ENCODE results near the gene F3. TPM values are rescaled to one million over a fixed set of nuclear protein-coding genes. Genes with fewer than 3 reads are reported as not detected.
"Not testable (repeated sequence)": the region's sequence is repeated elsewhere in the genome, so short reads cannot be mapped to it uniquely, and the experiment has no call there.

Gene F3
- total and polyA plus RNA-seq, 5 experiments from 2014 or later: not detected

DNA sequence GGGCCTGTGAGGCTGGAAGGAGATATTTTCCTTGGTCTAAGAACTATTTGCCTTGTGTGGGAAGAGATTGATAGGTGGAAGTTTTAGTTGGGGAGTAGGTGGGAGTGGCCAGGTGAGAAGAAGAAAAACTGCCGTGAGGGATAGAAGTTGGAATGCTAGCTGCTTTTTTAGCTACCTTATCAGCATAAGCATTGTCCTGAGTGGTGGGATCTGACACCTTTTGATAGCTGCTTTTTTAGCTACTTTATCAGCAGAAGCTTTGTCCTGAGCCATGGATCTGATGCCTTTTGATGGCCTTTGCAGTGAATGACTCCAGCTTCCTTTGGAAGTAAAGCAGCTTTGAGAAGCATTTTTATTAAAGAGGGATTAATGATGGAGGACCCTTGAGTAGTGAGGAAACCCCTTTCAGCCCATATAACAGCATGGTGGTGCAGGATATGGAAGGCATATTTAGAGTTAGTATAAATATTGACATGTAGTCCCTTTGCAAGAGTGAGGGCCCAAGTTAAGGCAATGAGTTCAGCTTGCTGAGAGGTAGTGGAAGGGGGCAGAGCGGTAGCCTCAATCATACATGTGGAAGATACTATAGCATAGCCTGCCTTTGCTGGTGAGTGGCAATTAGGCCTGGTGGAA lies 26.5 kb upstream of the F3 start:
- Mint-ChIP-seq H3K27me3 (peaks cover 0 to 15% (median 0%) of the 10 kb centered on the region in 5 donors), H3K9me3 (peaks cover 0 to 27% (median 14%) of the 10 kb centered on the region in 9 donors)
- H3K4me3 Mint-ChIP-seq, H3K4me1 Mint-ChIP-seq, H3K27ac Mint-ChIP-seq, ATAC-seq, H3K36me3 Mint-ChIP-seq, POLR2A ChIA-PET, DNase-seq: not testable (repeated sequence)

DNA sequence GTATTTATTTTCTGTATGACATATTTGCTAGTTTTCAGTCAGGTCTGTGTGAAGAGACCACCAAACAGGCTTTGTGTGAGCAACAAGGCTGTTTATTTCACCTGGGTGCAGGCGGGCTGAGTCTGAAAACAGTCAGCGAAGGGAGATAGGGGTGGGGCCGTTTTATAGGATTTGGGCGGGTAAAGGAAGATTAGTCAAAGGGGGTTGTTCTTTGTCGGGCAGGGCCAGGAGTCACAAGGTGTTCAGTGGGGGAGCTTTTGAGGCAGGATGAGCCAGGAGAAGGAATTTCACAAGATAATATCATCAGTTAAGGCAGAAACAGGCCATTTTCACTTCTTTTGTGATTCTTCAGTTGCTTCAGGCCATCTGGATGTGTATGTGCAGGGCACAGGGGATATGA lies 24.9 kb upstream of the F3 start:
- Mint-ChIP-seq H3K27me3 (peaks cover 0 to 12% (median under 1%) of the 10 kb centered on the region in 5 donors), H3K9me3 (peaks cover 0 to 12% (median 3%) of the 10 kb centered on the region in 9 donors)
- H3K36me3 Mint-ChIP-seq, ATAC-seq, H3K4me3 Mint-ChIP-seq, DNase-seq, H3K27ac Mint-ChIP-seq, H3K4me1 Mint-ChIP-seq, POLR2A ChIA-PET: not testable (repeated sequence)

DNA sequence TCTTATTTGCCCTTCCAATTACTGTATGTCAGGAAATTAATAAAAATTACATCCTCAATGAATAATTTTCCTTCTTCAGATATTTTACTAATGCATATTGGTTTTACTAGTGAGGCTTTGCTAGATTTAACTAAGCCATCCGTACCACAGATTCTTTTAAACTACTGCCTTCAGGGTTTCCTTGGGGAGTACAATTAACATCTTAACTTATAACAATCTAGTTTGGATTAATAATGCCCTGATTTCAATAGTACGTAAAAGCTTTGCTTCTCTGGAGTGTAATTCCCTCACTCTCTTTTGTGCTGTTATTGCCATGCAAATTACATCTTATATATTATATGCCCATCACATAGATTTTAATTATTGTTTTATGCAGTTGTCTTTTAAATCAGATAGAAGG lies 24.3 kb upstream of the F3 start:
- no peak for DNase-seq
- POLR2A ChIA-PET: no interaction called here
- Mint-ChIP-seq H3K4me1 (no peaks in the 10 kb centered on the region), H3K36me3 (peaks cover 0 to 4% (median 0%) of the 10 kb centered on the region in 3 donors), H3K9me3 (peaks cover 0 to 9% (median under 1%) of the 10 kb centered on the region in 9 donors), H3K27ac (no peak overlapping the region), H3K27me3 (peaks cover 0 to 10% (median 2%) of the 10 kb centered on the region in 5 donors), H3K4me3 (no peak overlapping the region)
- no peak for ATAC-seq

DNA sequence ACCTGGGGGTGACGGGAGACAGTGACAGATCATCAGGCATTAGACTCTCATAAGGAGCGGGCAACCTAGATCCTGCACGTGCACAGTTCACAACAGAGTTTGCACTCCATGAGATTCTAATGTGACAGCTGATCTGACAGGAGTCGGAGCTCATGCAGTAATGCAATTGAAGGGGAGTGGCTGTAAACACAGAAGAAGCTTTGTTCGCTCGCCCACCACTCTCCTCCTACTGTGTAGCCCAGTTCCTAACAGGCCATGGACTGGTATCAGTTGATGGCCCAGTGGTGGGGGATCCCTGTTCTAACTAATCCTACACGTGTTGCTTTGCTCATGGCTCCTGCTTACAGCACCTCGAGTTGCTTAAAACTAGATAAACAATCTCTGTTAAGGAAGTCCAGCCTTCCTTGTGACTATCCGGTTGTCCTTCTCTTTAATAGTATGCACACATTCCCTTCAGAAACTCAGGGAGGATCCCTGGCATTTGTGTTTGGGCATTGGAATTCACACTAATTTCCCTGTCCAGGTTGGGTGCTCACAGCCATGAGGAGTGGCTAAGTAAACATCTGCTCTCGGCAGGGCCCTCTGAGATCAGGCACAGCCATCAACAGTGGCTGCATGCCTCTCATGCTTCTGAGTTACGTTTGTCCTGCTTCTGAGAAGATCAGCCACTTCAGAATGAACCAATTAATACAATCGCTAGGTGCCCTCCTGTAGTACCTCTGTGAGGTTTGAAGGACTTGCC lies 21.1 kb upstream of the F3 start:
- H3K9me3 Mint-ChIP-seq: peaks cover 0 to 7% (median 0%) of the 10 kb centered on the region in 9 donors
- ATAC-seq: no peak
- H3K4me3 Mint-ChIP-seq: no peak overlapping the region

DNA sequence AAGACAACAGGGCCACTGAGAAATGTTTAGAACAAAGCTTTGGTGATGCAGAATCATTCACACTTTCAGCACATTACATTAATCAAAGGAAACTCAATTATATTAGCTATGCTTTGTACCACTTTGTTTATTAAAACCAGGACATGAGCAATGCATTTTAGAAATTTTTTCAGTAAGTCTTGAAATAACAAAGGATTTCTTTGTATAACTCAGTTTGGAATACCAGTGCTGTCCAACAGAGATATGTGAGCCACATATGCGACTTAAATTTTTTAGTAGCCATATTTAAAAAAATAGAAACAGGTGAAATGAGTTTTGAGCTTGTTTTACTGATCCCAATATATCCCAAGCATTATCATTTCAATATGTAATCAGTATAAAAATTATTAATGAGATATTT lies 18.8 kb upstream of the F3 start:
- ATAC-seq: no peak
- Mint-ChIP-seq H3K4me1 (no peaks in the 10 kb centered on the region), H3K36me3 (no peaks in the 10 kb centered on the region), H3K27me3 (peaks cover 0 to 9% (median 4%) of the 10 kb centered on the region in 5 donors), H3K4me3 (no peak overlapping the region), H3K9me3 (peaks cover 0 to 7% (median 0%) of the 10 kb centered on the region in 9 donors), H3K27ac (no peak overlapping the region)
- no peak for DNase-seq
- POLR2A ChIA-PET: no interaction called here

More for the DNA sequence above, 21.1 kb upstream of the F3 start:
- H3K36me3 Mint-ChIP-seq: no peaks in the 10 kb centered on the region
- H3K27me3 Mint-ChIP-seq: peaks cover 0 to 10% (median 2%) of the 10 kb centered on the region in 5 donors
- peak overlapping the region in 1 of 10 donors; percentile 0 for H3K27ac Mint-ChIP-seq
- H3K4me1 Mint-ChIP-seq: no peaks in the 10 kb centered on the region
- no peak for DNase-seq
- POLR2A ChIA-PET: no interaction called here

DNA sequence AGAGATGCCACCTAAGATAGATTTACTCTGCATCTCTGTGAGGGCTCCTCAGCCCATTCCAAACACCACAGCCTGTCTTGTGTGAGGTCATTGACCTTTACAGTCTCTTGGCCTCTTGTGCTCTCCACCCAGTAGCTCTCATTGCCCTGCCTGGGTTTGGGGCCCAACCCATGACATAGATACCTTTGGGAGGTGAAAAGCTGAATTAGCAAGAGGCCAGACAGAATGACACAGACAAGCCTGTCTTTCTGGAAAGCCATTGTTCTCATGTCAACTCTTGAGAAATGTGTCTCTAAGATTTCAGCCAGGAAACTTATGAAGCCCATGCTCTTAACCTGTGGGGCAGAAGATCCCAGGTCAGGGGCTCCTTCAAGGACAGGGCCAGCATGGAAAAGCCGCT lies 18.4 kb upstream of the F3 start:
- H3K27me3 Mint-ChIP-seq: peaks cover 0 to 11% (median 6%) of the 10 kb centered on the region in 5 donors
- no peak for DNase-seq
- H3K4me1 Mint-ChIP-seq: no peaks in the 10 kb centered on the region
- H3K27ac Mint-ChIP-seq: no peak overlapping the region
- ATAC-seq: no peak
- H3K9me3 Mint-ChIP-seq: peaks cover 0 to 7% (median 0%) of the 10 kb centered on the region in 9 donors
- no peaks in the 10 kb centered on the region for H3K36me3 Mint-ChIP-seq
- POLR2A ChIA-PET: no interaction called here
- H3K4me3 Mint-ChIP-seq: no peak overlapping the region

DNA sequence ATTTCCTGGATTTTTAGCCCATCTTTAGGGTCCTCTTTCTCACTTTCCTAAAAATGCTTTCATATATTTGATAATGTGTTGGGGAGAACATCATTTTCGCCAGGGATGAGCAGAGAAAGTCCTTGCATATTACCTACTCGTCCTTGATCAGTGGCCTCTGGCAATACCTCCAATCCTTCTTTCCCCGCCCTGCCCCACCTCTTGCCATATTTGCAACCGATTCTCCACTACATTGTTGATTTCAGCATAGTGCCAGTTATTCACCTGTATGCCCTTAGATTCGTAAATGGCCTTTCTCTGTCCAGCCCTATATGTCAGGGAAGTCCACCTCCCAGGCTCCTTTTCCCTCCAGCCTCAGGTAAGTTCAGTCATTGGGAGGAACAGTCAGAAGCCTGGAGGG lies 13.5 kb upstream of the F3 start:
- Mint-ChIP-seq H3K36me3 (no peaks in the 10 kb centered on the region), H3K4me3 (no peak overlapping the region), H3K9me3 (peaks cover 0 to 3% (median 0%) of the 10 kb centered on the region in 9 donors), H3K27me3 (peaks cover 2 to 15% (median 8%) of the 10 kb centered on the region in 5 donors), H3K27ac (no peak overlapping the region), H3K4me1 (no peaks in the 10 kb centered on the region)
- ATAC-seq: no peak
- POLR2A ChIA-PET: no interaction called here
- DNase-seq: no peak

DNA sequence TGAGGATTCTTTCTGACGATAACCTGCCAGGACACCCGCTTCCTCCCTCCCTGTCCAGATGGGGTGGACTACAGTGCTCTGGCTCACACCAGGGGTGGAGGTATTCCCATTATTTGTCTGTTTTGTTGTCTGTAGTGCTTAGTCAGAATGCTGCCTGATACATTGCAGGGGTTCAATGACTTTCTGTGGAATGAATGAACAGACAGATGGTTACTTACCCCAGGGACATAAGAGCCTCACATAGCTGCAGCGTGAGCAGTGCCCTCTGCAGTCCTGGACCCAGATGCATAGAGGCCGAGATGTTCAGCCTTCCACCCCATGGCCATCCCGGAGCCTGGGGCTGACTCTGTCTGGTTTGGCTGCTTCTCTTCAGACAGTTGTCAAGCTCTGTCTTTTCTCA lies 13.0 kb upstream of the F3 start:
- H3K4me3 Mint-ChIP-seq: no peak overlapping the region
- ATAC-seq (no peak), DNase-seq (no peak)
- no peak overlapping the region for H3K27ac Mint-ChIP-seq
- H3K36me3 Mint-ChIP-seq: no peaks in the 10 kb centered on the region
- H3K4me1 Mint-ChIP-seq: no peaks in the 10 kb centered on the region
- H3K27me3 Mint-ChIP-seq: peaks cover 4 to 20% (median 10%) of the 10 kb centered on the region in 5 donors
- H3K9me3 Mint-ChIP-seq: peaks cover 0 to 3% (median 0%) of the 10 kb centered on the region in 9 donors
- POLR2A ChIA-PET: no interaction called here

DNA sequence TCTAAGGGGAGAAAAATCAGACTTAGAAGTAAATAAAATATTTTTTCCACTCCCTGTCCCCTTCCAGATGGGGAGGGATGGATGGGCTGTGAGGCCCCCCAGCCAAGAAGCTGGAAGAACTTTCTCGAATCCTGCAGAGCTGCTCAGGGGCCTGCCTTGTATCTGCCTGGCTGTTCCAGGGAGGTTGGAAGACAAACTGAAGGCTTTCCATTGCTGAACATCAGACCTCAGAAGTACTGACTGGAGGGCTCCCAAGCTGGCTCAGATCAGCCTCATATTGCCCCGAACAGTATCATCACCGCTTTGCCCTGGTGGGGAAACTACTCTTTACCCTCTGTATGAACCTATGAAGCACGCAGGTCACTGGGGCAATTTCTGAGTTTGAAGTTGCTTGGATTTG lies 12.4 kb upstream of the F3 start:
- Mint-ChIP-seq H3K9me3 (peaks cover 0 to 3% (median 0%) of the 10 kb centered on the region in 9 donors), H3K27me3 (peaks cover 4 to 22% (median 10%) of the 10 kb centered on the region in 5 donors), H3K27ac (no peak overlapping the region), H3K36me3 (no peaks in the 10 kb centered on the region), H3K4me1 (no peaks in the 10 kb centered on the region), H3K4me3 (no peak overlapping the region)
- POLR2A ChIA-PET: no interaction called here
- ATAC-seq (no peak), DNase-seq (no peak)

DNA sequence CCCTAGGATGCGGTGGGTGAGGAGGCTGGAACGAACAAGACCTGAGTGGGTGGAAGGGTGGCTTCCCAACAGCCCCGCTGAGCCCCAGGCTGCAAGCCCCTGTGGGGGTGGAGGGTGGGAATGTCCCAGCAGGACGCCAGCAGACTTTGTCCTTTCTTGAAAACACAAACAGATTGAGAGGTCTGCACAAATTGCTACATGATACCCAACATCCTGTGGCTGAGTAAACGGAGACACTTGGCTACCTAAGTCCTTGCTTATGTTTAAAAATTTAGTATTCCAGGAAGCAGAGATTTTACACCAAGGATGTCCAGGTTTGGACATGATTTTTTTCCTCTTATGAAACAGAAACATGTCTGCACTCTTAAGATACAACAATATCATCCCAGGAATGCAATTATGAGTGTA lies 11.8 kb upstream of the F3 start:
- Mint-ChIP-seq H3K4me1 (no peaks in the 10 kb centered on the region), H3K36me3 (no peaks in the 10 kb centered on the region), H3K27ac (no peak overlapping the region), H3K9me3 (no peaks in the 10 kb centered on the region), H3K4me3 (no peak overlapping the region), H3K27me3 (peaks cover 4 to 22% (median 9%) of the 10 kb centered on the region in 5 donors)
- DNase-seq (no peak), ATAC-seq (no peak)
- POLR2A ChIA-PET: no interaction called here

DNA sequence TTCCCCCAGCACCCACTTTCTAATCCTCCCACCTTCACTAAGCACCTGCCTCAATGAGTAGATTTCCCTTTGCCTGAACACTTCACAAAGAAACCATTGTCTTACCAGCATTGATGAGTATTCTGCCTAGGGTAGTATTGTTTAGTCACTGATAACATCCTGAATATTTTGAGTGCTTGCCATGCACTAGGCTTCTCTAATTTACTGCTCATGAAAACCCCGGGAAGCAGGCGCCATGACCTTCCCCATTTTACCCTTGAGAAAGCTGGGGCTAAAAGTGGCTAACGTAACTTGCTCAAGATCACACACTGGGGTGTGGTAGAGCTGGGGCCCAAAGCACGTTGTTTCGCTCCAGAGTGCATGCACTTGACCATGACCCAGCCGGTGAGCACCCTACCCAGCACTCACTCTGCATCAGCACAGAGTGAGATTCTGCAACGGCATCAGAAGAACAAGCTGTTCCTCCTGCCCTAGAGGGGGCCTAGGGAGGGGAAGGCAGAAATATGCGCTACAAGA lies 10.6 kb upstream of the F3 start:
- DNase-seq (no peak), ATAC-seq (no peak)
- POLR2A ChIA-PET: no interaction called here
- Mint-ChIP-seq H3K4me1 (no peaks in the 10 kb centered on the region), H3K27me3 (peaks cover 7 to 32% (median 10%) of the 10 kb centered on the region in 5 donors), H3K27ac (peak overlapping the region in 1 of 10 donors; percentile 28), H3K9me3 (no peaks in the 10 kb centered on the region), H3K4me3 (no peak overlapping the region), H3K36me3 (no peaks in the 10 kb centered on the region)

DNA sequence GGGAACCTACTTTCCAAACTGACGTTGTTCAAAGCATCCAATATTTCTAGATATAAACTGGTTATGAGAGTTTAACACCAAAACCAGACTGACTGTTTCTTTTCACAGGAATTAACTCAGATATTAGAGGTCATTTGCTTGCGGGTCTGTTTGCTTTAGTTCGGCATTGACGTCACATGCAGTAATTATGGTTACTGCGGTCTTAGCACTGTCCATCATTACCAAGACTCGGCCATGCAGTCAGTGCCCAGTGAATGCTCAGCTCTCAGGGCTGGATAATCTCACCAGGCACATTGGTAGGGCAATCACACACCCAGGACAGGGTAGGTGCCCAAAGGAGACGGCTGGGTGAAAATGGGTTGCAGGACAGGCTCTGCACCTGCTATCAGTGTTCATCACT lies 9.9 kb upstream of the F3 start:
- no peak for DNase-seq
- Mint-ChIP-seq H3K4me1 (no peaks in the 10 kb centered on the region), H3K9me3 (no peaks in the 10 kb centered on the region), H3K27ac (no peak overlapping the region), H3K36me3 (no peaks in the 10 kb centered on the region), H3K27me3 (peaks cover 10 to 39% (median 14%) of the 10 kb centered on the region in 5 donors), H3K4me3 (no peak overlapping the region)
- ATAC-seq: no peak
- POLR2A ChIA-PET: no interaction called here

DNA sequence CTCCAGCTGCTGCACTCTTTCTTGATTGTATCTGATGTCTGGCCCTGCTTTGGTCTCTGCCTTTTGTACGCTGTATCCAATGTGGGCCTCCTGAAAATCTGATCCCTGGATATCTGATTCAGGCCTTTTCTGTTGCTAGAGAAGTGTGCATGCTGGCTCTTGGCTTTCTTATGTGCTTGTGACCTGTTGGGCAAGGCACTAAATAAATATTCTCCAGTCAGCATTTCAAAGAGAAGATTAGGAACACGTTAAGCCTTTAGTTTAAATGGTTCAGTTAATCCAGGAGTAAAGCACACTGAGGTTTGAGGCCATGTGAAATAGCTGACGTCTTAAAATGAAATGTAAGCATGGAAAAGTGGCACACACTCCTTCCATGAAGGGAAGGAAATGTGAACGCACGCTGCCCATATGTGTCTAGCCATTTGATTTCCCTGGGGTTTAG lies 9.3 kb upstream of the F3 start:
- Mint-ChIP-seq H3K9me3 (no peaks in the 10 kb centered on the region), H3K4me3 (no peak overlapping the region), H3K36me3 (no peaks in the 10 kb centered on the region), H3K27me3 (peaks cover 15 to 45% (median 17%) of the 10 kb centered on the region in 5 donors), H3K27ac (no peak overlapping the region), H3K4me1 (no peaks in the 10 kb centered on the region)
- POLR2A ChIA-PET: no interaction called here
- ATAC-seq: no peak
- DNase-seq: no peak
